ENCODE data around the gene INPP4B. TPM values are rescaled to one million over a fixed set of nuclear protein-coding genes. Genes with fewer than 3 reads are reported as not detected.

Gene INPP4B
- total and polyA plus RNA-seq, 2 of the 4 experiments (the other 2 are of a cell fraction): 1.8 to 14.0 TPM

DNA sequence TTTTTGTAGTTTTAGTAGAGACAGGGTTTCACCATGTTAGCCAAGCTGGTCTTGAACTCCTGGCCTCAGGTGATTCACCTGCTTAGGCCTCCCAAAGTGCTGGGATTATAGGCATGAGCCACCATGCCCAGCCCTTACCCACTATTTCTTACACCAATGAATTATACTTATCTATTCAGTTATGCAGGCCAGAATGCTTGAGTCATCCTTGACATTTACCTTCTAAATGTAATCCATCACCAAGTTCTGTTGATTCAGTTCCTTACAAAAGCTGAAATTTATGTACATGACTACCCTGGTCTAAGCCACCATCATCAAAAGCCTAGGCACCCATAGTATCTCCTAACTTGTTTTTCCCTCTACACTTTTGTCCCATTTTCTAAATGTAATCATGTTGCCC lies 624.0 kb downstream of the INPP4B start:
- Histone ChIP-seq H3K4me2 (ENCODE audit: low read depth, low read length) (no peak overlapping the region), H4K8ac (ENCODE audit: low read depth in 2 of 2, low read length in 2 of 2) (no peak overlapping the region), H3K23ac (ENCODE audit: low read depth, low read length) (no peak overlapping the region), H3K4ac (ENCODE audit: low read depth, low read length) (no peak overlapping the region), H3K79me1 (ENCODE audit: low read depth in 1 of 2, low read length in 2 of 2) (no peaks in the 10 kb centered on the region), H3K36me3 (ENCODE audit: control insufficient read depth, insufficient read depth, low read length) (no peaks in the 10 kb centered on the region), H3K56ac (ENCODE audit: extremely low read depth, insufficient read depth, low read length) (no peak overlapping the region), H3K27ac (ENCODE audit: insufficient read depth, low read length) (no peak overlapping the region), H3K14ac (replicated peaks; ENCODE audit: low read depth, low read length) (no peak overlapping the region), H3K4me3 (ENCODE audit: insufficient read depth, low read depth, low read length) (no peak overlapping the region), H3K4me1 (ENCODE audit: control insufficient read depth, insufficient read depth, low read length) (no peaks in the 10 kb centered on the region), H3K27me3 (ENCODE audit: control insufficient read depth, insufficient read depth, low read length) (no peaks in the 10 kb centered on the region), H4K5ac (ENCODE audit: low read depth, low read length) (no peak overlapping the region), H3K18ac (ENCODE audit: low read depth, low read length) (no peak overlapping the region), H4K20me1 (ENCODE audit: insufficient read depth, low read length) (no peaks in the 10 kb centered on the region), H4K91ac (ENCODE audit: insufficient read depth, low read depth, low read length) (no peak overlapping the region), H3K9me3 (ENCODE audit: control insufficient read depth, insufficient read depth, low read length) (no peaks in the 10 kb centered on the region), H2BK120ac (ENCODE audit: low read depth, low read length) (no peak overlapping the region), H2BK5ac (ENCODE audit: low read depth, low read length, poor library complexity, severe bottlenecking) (no peak overlapping the region), H2BK15ac (ENCODE audit: low read depth, low read length) (no peak overlapping the region), H3K9me1 (ENCODE audit: insufficient read depth, low read length) (peaks cover 4% of the 10 kb centered on the region; the same call in 1 of the 2 replicates), H2AK5ac (ENCODE audit: low read depth, low read length) (no peak overlapping the region), H2BK20ac (ENCODE audit: low read depth, low read length) (no peak overlapping the region), H2AK9ac (replicated peaks; ENCODE audit: low read depth, low read length, poor library complexity) (no peak overlapping the region), H3K9ac (ENCODE audit: low read depth, low read length) (no peak overlapping the region), H2AFZ (replicated peaks; ENCODE audit: low read length, poor library complexity) (no peak overlapping the region)
- dilution Hi-C loops (cut with HindIII; ENCODE audit: low sequenced_read_pairs, unreplicated experiment): no loop called here
- CTCF ChIA-PET: interaction anchor here (0.6 kb wide), 1 partner anchor 121 kb away, joined by 5 read pairs; no protein-coding TSS in a partner anchor
- in situ Hi-C loops (cut with MboI; ENCODE audit: low sequenced_read_pairs): no loop called here
- peak; percentile 24 for DNase-seq
- intact Hi-C loops (cut with micrococcal nuclease): no loop called here
- BruUV-seq (replicated peaks): no TSS peak
- POLR2A ChIA-PET (ENCODE audit: unreplicated experiment): no interaction called here
- ATAC-seq (ENCODE audit: low read depth): no peak
- TF ChIP-seq NFE2L2 (IDR thresholded peaks at IDR 0.05; ENCODE audit: low read depth, low read length) (no peak), MXI1 (IDR thresholded peaks at IDR 0.05; ENCODE audit: borderline replicate concordance, low read depth, low read length) (no peak), MAFK (IDR thresholded peaks at IDR 0.05; ENCODE audit: low read depth, low read length) (no peak), MAZ (IDR thresholded peaks at IDR 0.05; ENCODE audit: borderline replicate concordance, low read depth, low read length) (no peak), RAD21 (IDR thresholded peaks at IDR 0.05; ENCODE audit: low read length) (no peak), FOS (IDR thresholded peaks at IDR 0.05; ENCODE audit: low read depth, low read length) (no peak), BHLHE40 (IDR thresholded peaks at IDR 0.05; ENCODE audit: low read depth, low read length) (no peak)
- TF ChIP-seq, protein P1, sequence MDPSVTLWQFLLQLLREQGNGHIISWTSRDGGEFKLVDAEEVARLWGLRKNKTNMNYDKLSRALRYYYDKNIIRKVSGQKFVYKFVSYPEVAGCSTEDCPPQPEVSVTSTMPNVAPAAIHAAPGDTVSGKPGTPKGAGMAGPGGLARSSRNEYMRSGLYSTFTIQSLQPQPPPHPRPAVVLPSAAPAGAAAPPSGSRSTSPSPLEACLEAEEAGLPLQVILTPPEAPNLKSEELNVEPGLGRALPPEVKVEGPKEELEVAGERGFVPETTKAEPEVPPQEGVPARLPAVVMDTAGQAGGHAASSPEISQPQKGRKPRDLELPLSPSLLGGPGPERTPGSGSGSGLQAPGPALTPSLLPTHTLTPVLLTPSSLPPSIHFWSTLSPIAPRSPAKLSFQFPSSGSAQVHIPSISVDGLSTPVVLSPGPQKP (IDR thresholded peaks at IDR 0.05; ENCODE audit: borderline replicate concordance, low read depth, low read length): no peak
